ENCODE measurements around the gene LOXHD1.

The LOXHD1 gene

GRCh38 chr18:46464926-46465655, 191.9 kb downstream of the LOXHD1 start:
- no peak for DNase-seq (ENCODE audit: low read depth)
- no peak overlapping the region for H3K4me3 ChIP-seq (ENCODE audit: low read length)
- TF ChIP-seq, protein P1, sequence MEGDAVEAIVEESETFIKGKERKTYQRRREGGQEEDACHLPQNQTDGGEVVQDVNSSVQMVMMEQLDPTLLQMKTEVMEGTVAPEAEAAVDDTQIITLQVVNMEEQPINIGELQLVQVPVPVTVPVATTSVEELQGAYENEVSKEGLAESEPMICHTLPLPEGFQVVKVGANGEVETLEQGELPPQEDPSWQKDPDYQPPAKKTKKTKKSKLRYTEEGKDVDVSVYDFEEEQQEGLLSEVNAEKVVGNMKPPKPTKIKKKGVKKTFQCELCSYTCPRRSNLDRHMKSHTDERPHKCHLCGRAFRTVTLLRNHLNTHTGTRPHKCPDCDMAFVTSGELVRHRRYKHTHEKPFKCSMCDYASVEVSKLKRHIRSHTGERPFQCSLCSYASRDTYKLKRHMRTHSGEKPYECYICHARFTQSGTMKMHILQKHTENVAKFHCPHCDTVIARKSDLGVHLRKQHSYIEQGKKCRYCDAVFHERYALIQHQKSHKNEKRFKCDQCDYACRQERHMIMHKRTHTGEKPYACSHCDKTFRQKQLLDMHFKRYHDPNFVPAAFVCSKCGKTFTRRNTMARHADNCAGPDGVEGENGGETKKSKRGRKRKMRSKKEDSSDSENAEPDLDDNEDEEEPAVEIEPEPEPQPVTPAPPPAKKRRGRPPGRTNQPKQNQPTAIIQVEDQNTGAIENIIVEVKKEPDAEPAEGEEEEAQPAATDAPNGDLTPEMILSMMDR (conservative IDR thresholded peaks at IDR 0.05; ENCODE audit: low read length) = 0 out of 2 replicates have a peak, but pooled peaks have one; percentile 13

DNA sequence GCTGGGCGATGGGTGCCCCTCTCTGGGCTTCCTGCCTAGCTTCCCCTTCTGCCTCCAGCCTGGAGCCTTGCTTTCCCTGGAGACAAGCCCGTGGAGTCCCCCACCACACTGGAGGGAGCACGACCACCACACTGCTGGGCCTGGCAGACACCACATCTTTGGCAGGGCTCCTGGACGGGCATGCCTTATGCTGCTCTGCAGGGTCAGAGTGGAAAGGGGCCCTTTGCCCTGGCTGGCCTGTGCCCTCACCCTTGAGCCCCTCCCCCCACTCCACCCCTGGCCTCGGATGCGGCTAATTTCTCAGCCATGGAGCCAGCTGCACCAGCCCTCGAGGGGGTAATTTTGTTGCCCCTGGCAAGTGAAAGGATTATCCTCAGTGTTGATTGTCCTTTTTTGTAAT, 194.5 kb downstream of the LOXHD1 start:
- no peak for DNase-seq (ENCODE audit: low read depth)
- H3K4me3 ChIP-seq (ENCODE audit: low read length) = no peak overlapping the region
- TF ChIP-seq, protein P1 (conservative IDR thresholded peaks at IDR 0.05; ENCODE audit: low read length) = no peak

DNA sequence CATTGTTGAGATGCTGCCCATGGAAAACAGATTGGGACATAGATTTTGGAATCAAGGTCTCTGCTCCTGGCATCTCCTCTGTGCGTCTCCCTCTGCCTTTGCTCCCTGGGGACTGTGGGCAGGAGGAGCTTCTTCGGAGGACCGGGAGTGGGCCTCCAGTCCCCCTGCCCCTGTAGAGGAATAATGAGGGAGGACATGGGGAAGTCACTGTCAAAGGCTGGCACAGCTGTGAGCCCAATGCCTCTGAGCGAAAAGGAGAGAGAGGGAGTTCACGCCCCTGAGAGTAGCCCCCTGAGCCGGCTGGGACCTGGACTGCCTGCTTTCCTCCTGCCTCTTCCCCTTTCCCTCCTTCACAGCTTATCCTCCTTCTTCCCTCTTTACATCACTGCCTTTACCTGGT, 195.0 kb downstream of the LOXHD1 start:
- no peak overlapping the region for H3K4me3 ChIP-seq (ENCODE audit: low read length)
- TF ChIP-seq, protein P1 (conservative IDR thresholded peaks at IDR 0.05; ENCODE audit: low read length) = no peak
- no peak for DNase-seq (ENCODE audit: low read depth)

GRCh38 chr18:46460754-46461153, 196.3 kb downstream of the LOXHD1 start:
- no peak for DNase-seq (ENCODE audit: low read depth)
- H3K4me3 ChIP-seq (ENCODE audit: low read length) = no peak overlapping the region
- TF ChIP-seq, protein P1 (conservative IDR thresholded peaks at IDR 0.05; ENCODE audit: low read length) = no peak

- TF ChIP-seq, protein P1 (conservative IDR thresholded peaks at IDR 0.05; ENCODE audit: low read length) = no peak
- DNase-seq (ENCODE audit: low read depth) = no peak
- H3K4me3 ChIP-seq (ENCODE audit: low read length) = no peak overlapping the region
Observed at GRCh38 chr18:46459789-46460455, 197.1 kb downstream of the LOXHD1 start.

DNA sequence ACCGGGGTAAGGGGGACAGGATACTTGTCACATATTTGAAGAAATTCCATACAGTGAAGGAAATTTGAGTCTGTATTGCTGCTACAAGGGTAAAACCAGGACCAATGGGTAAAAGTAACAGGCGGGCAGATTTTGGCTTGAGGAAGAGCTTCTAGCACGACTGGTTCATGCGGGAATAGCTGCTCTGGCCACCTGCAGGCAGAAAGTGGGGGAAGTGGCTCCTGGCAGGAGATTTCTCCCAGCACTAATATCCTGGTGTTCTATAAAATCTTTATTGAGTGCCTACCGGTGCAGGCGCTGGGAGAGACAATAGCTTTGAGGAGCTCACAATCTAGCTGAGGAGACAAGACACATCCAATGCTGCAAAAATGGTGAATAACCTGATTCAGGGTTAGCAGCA, 198.5 kb downstream of the LOXHD1 start:
- DNase-seq (ENCODE audit: low read depth) = no peak
- TF ChIP-seq, protein P1 (conservative IDR thresholded peaks at IDR 0.05; ENCODE audit: low read length) = no peak
- no peak overlapping the region for H3K4me3 ChIP-seq (ENCODE audit: low read length)

- no peak overlapping the region for H3K4me3 ChIP-seq (ENCODE audit: low read length)
- TF ChIP-seq, protein P1 (conservative IDR thresholded peaks at IDR 0.05; ENCODE audit: low read length) = no peak
- no peak for DNase-seq (ENCODE audit: low read depth)
Observed at GRCh38 chr18:46456691-46457090, 200.3 kb downstream of the LOXHD1 start.

All from AG10803 (cell line).